Measurements from ENCODE around the gene FUT3. TPM values are rescaled to one million over a fixed set of nuclear protein-coding genes. Genes with fewer than 3 reads are reported as not detected.

The FUT3 gene
- total RNA-seq, 4 donors from 2014 or later, result 0.90 TPM; not detected in 3

DNA sequence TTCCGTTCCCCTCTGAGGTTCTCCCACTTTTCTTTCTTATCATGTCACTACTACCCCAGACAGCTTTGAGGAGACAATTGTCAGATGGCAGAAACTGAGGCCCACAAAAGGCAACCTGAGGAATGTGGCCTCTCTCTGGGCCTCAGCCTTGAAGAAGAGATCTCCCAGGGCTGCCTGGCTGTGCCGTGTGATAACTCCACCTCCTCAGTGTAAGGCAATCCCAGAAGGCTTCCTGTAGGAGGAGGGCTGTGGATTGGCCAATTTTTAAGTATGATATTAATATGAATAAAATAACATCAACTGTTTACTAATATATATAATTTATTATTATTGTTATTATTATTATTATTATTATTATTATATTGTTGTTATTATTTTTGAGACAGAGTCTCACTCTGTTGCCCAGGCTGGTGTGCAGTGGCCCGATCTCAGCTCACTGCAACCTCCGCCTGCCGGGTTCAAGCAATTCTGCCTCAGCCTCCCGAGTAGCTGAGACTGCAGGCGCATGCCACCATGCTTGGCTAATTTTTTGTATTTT lies 55.8 kb downstream of the FUT3 start:
- Histone ChIP-seq H3K4me3 (no peak overlapping the region), H3K27me3 (peaks cover 0 to 17% of the 10 kb centered on the region in 2 donors), H3K4me1 (peaks cover 0 to 7% (median 1%) of the 10 kb centered on the region in 4 donors), H3K27ac (no peak overlapping the region), H3K9me3 (no peaks in the 10 kb centered on the region), H3K36me3 (no peaks in the 10 kb centered on the region)
- no peak for DNase-seq (ENCODE audit: low spot score in 2 of 2)
- 88 to 89% methylated on average over 7 of the region's 7 CpGs for WGBS, 2 donors
- no peak for TF ChIP-seq EP300 (IDR thresholded peaks at IDR 0.05)
- TF ChIP-seq, protein P1, sequence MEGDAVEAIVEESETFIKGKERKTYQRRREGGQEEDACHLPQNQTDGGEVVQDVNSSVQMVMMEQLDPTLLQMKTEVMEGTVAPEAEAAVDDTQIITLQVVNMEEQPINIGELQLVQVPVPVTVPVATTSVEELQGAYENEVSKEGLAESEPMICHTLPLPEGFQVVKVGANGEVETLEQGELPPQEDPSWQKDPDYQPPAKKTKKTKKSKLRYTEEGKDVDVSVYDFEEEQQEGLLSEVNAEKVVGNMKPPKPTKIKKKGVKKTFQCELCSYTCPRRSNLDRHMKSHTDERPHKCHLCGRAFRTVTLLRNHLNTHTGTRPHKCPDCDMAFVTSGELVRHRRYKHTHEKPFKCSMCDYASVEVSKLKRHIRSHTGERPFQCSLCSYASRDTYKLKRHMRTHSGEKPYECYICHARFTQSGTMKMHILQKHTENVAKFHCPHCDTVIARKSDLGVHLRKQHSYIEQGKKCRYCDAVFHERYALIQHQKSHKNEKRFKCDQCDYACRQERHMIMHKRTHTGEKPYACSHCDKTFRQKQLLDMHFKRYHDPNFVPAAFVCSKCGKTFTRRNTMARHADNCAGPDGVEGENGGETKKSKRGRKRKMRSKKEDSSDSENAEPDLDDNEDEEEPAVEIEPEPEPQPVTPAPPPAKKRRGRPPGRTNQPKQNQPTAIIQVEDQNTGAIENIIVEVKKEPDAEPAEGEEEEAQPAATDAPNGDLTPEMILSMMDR (IDR thresholded peaks at IDR 0.05), result no peak
- no peak for TF ChIP-seq POLR2A (IDR thresholded peaks at IDR 0.05)

DNA sequence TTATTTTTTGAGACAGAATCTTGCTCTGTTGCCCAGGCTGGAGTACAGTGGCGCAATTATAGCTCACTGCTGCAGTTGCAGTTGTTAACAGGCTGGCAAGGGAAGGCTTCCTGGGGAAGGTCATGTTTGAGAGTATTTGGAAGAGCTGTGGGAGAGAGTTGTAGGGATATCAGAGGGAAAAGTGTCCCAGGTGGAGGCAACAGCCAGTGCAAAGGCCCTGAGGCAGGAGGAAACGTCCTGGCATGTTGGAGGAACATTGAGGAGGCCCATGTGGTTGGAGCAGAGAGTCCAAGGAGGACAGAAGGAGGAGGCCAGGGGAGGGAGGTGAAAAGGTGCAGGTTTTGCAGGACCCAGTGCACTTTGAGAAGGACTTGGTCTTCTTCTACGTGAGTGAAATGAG lies 58.1 kb downstream of the FUT3 start:
- DNase-seq (ENCODE audit: low spot score in 2 of 2), result no peak
- 89 to 96% methylated on average over 3 of the region's 3 CpGs for WGBS, 2 donors
- TF ChIP-seq, protein P1 (IDR thresholded peaks at IDR 0.05), result no peak
- TF ChIP-seq EP300 (IDR thresholded peaks at IDR 0.05) (no peak), POLR2A (IDR thresholded peaks at IDR 0.05) (no peak)

More for the DNA sequence above, 58.1 kb downstream of the FUT3 start:
- Histone ChIP-seq H3K27ac (no peak overlapping the region), H3K4me1 (peaks cover 0 to 9% (median 2%) of the 10 kb centered on the region in 4 donors), H3K9me3 (no peaks in the 10 kb centered on the region), H3K4me3 (no peak overlapping the region), H3K27me3 (no peaks in the 10 kb centered on the region), H3K36me3 (peaks cover 0 to 19% (median 3%) of the 10 kb centered on the region in 3 donors)

Other genes with a start within 250 kb of the FUT3 start
- 10 to 100 TPM; 58.1 to 99.8 (median 93.1) TPM for gene SAFB2, start 228.7 kb downstream of the FUT3 start, total RNA-seq
- 100 to 1,000 TPM; 121 to 252 (median 129) TPM for gene SAFB, start 228.4 kb downstream of the FUT3 start, total RNA-seq
- 10 to 100 TPM; 48.9 to 79.1 (median 65.9) TPM for gene MICOS13, start 170.9 kb downstream of the FUT3 start, total RNA-seq
- gene HSD11B1L, start 170.4 kb downstream of the FUT3 start, total RNA-seq, result 10 to 100 TPM in 2 of 4 donors, 1 to 10 TPM in 2; 7.5 to 23.7 (median 11.6) TPM
- 100 to 1,000 TPM; 552 to 780 (median 644) TPM for gene RPL36, start 161.2 kb downstream of the FUT3 start, total RNA-seq
- gene LONP1, start 131.3 kb downstream of the FUT3 start, total RNA-seq, result 100 to 1,000 TPM; 107 to 116 (median 110) TPM
- gene CATSPERD, start 130.8 kb downstream of the FUT3 start, total RNA-seq, result not detected
- 1 to 10 TPM in 3 of 4 donors, under 1 TPM in 1; 0.66 to 6.3 (median 2.3) TPM for gene PRR22, start 66.7 kb downstream of the FUT3 start, total RNA-seq
- 10 to 100 TPM; 33.2 to 75.9 (median 54.2) TPM for gene DUS3L, start 60.3 kb downstream of the FUT3 start, total RNA-seq
- not detected for gene NRTN, start 46.4 kb downstream of the FUT3 start, total RNA-seq
- gene FUT6, start 11.7 kb downstream of the FUT3 start, total RNA-seq, result not detected
- gene FUT5, start 19.1 kb upstream of the FUT3 start, total RNA-seq, result not detected
- gene NDUFA11, start 52.3 kb upstream of the FUT3 start, total RNA-seq, result 100 to 1,000 TPM; 184 to 350 (median 216) TPM
- gene VMAC, start 53.4 kb upstream of the FUT3 start, total RNA-seq, result 10 to 100 TPM in 3 of 4 donors, 1 to 10 TPM in 1; 8.3 to 16.7 (median 13.9) TPM
- 10 to 100 TPM; 67.5 to 95.0 (median 77.4) TPM for gene CAPS, start 62.8 kb upstream of the FUT3 start, total RNA-seq
- 100 to 1,000 TPM in 2 of 4 donors, 10 to 100 TPM in 2; 75.4 to 129 (median 95.6) TPM for gene RANBP3, start 126.7 kb upstream of the FUT3 start, total RNA-seq

Data from tibial nerve (tissue), 4 donors.